ENCODE results near the gene SEC11C.
"Not testable (repeated sequence)": the region's sequence is repeated elsewhere in the genome, so short reads cannot be mapped to it uniquely, and the experiment has no call there.

SEC11C gene

GRCh38 chr18:59139615-59140301 lies at the start of gene SEC11C:
Gene SEC11C (plus strand): TSS chr18:59139884. CDS start chr18:59139949, 65 bp downstream.
- peak; percentile 97 for DNase-seq

- no peak for DNase-seq
Measured at GRCh38 chr18:59090966-59091603, 48.6 kb upstream of the SEC11C start.

- no peak for DNase-seq
Measured at GRCh38 chr18:59093668-59094067, 46.0 kb upstream of the SEC11C start.

GRCh38 chr18:59094569-59094968 lies 45.1 kb upstream of the SEC11C start:
- DNase-seq: no peak

GRCh38 chr18:59096098-59096789 lies 43.4 kb upstream of the SEC11C start:
- peak; percentile 100 for DNase-seq

- no peak for DNase-seq
Measured at GRCh38 chr18:59101830-59102414, 37.8 kb upstream of the SEC11C start.

GRCh38 chr18:59109375-59109774 lies 30.3 kb upstream of the SEC11C start:
- no peak for DNase-seq

GRCh38 chr18:59114160-59114559 lies 25.5 kb upstream of the SEC11C start:
- DNase-seq: no peak

- no peak for DNase-seq
Measured at GRCh38 chr18:59123588-59124369, 15.9 kb upstream of the SEC11C start.

- no peak for DNase-seq
Measured at GRCh38 chr18:59124370-59124704, 15.3 kb upstream of the SEC11C start.

GRCh38 chr18:59127047-59127446 lies 12.6 kb upstream of the SEC11C start:
- no peak for DNase-seq

- no peak for DNase-seq
Measured at GRCh38 chr18:59129951-59130703, 9.6 kb upstream of the SEC11C start.

- no peak for DNase-seq
Measured at GRCh38 chr18:59132810-59133465, 6.7 kb upstream of the SEC11C start.

GRCh38 chr18:59139291-59139614 lies 431 bp upstream of the SEC11C start:
- DNase-seq: peak; percentile 92

- DNase-seq: no peak
Measured at GRCh38 chr18:59140302-59140885, 710 bp downstream of the SEC11C start.

- DNase-seq: peak; percentile 95
Measured at GRCh38 chr18:59141294-59142068, 1.8 kb downstream of the SEC11C start.

GRCh38 chr18:59142274-59142673 lies 2.6 kb downstream of the SEC11C start:
- no peak for DNase-seq

- DNase-seq: not testable (repeated sequence)
Measured at GRCh38 chr18:59142800-59143416, 3.2 kb downstream of the SEC11C start.

- DNase-seq: no peak
Measured at GRCh38 chr18:59143441-59143840, 3.8 kb downstream of the SEC11C start.

GRCh38 chr18:59144483-59144882 lies 4.8 kb downstream of the SEC11C start:
- DNase-seq: no peak
